Measurements from ENCODE around the gene USP25.

The USP25 gene

GRCh38 chr21:15729674-15730483 is at the start of gene USP25:
TSS of gene USP25 (plus strand) at chr21:15729982. CDS start at chr21:15730394, 412 bp downstream.
- DNase-seq (ENCODE audit: low read depth in 2 of 2) = peak; percentile 77 to 82

GRCh38 chr21:15682186-15682895 is 47.4 kb upstream of the USP25 start:
- no peak for DNase-seq (ENCODE audit: low read depth in 2 of 2)

GRCh38 chr21:15682977-15683376 is 46.8 kb upstream of the USP25 start:
- no peak for DNase-seq (ENCODE audit: low read depth in 2 of 2)

- no peak for DNase-seq (ENCODE audit: low read depth in 2 of 2)
Observed at GRCh38 chr21:15686506-15686905, 43.3 kb upstream of the USP25 start.

GRCh38 chr21:15687208-15687607 is 42.6 kb upstream of the USP25 start:
- no peak for DNase-seq (ENCODE audit: low read depth in 2 of 2)

- no peak for DNase-seq (ENCODE audit: low read depth in 2 of 2)
Observed at GRCh38 chr21:15688016-15688415, 41.8 kb upstream of the USP25 start.

- no peak for DNase-seq (ENCODE audit: low read depth in 2 of 2)
Observed at GRCh38 chr21:15688809-15689208, 41.0 kb upstream of the USP25 start.

GRCh38 chr21:15692711-15693110 is 37.1 kb upstream of the USP25 start:
- no peak for DNase-seq (ENCODE audit: low read depth in 2 of 2)

GRCh38 chr21:15695241-15695640 is 34.5 kb upstream of the USP25 start:
- no peak for DNase-seq (ENCODE audit: low read depth in 2 of 2)

- no peak for DNase-seq (ENCODE audit: low read depth in 2 of 2)
Observed at GRCh38 chr21:15701830-15702229, 28.0 kb upstream of the USP25 start.

- DNase-seq (ENCODE audit: low read depth in 2 of 2) = no peak
Observed at GRCh38 chr21:15703932-15704331, 25.9 kb upstream of the USP25 start.

- DNase-seq (ENCODE audit: low read depth in 2 of 2) = no peak
Observed at GRCh38 chr21:15706696-15707095, 23.1 kb upstream of the USP25 start.

- DNase-seq (ENCODE audit: low read depth in 2 of 2) = no peak
Observed at GRCh38 chr21:15713412-15713811, 16.4 kb upstream of the USP25 start.

- DNase-seq (ENCODE audit: low read depth in 2 of 2) = no peak
Observed at GRCh38 chr21:15718711-15719110, 11.1 kb upstream of the USP25 start.

GRCh38 chr21:15719976-15720375 is 9.8 kb upstream of the USP25 start:
- DNase-seq (ENCODE audit: low read depth in 2 of 2) = no peak

GRCh38 chr21:15722591-15723324 is 7.0 kb upstream of the USP25 start:
- DNase-seq (ENCODE audit: low read depth in 2 of 2) = no peak

GRCh38 chr21:15725949-15726348 is 3.8 kb upstream of the USP25 start:
- DNase-seq (ENCODE audit: low read depth in 2 of 2) = no peak

- DNase-seq (ENCODE audit: low read depth in 2 of 2) = no peak
Observed at GRCh38 chr21:15728046-15728445, 1.7 kb upstream of the USP25 start.

GRCh38 chr21:15729346-15729673 is 472 bp upstream of the USP25 start:
- DNase-seq (ENCODE audit: low read depth in 2 of 2) = no peak

GRCh38 chr21:15730484-15731242 is 881 bp downstream of the USP25 start:
- DNase-seq (ENCODE audit: low read depth in 2 of 2) = no peak

GRCh38 chr21:15731243-15731613 is 1.4 kb downstream of the USP25 start:
- DNase-seq (ENCODE audit: low read depth in 2 of 2) = no peak

All from stimulated activated CD4-positive, alpha-beta T cell treated with anti-CD3 and anti-CD28 coated beads, Interleukin-1b, Interleukin-23, amount 100 ng/mL, for 1 hour (primary cell).